Neutrophil (primary cell): ENCODE measurements around the gene ADAMTS17.

Experiments
- H3K27ac ChIP-seq: fragments of 200-600 bp; sonication (generic); 2 replicates; pipeline ENCODE4 v1.5.1; 2016; ENCODE audit warnings: mild to moderate bottlenecking, moderate library complexity
- H3K27me3 ChIP-seq: fragments of 200-600 bp; sonication (generic); 2 replicates; pipeline ENCODE4 v1.6.0; 2016; ENCODE audit warnings: mild to moderate bottlenecking
- H3K36me3 ChIP-seq: fragments of 200-600 bp; sonication (generic); 2 replicates; pipeline ENCODE4 v1.5.1; 2017
- H3K4me1 ChIP-seq, 2 experiments: fragments of 200-600 bp in 1 of 2; sonication (generic) in 1 of 2; 1 replicate in 1 of 2; 2 replicates in 1 of 2; pipeline versions ENCODE4 v1.5.1 to v1.6.1; 2013 to 2016; ENCODE audit warnings: low read depth in 1 of 2, low read length in 1 of 2, mild to moderate bottlenecking in 1 of 2, moderate library complexity in 1 of 2; ENCODE audit not compliant: control insufficient read depth in 1 of 2, insufficient read depth in 1 of 2
- H3K4me3 ChIP-seq, 2 experiments: fragments of 200-600 bp in 1 of 2; sonication (generic) in 1 of 2; 1 replicate in 1 of 2; 2 replicates in 1 of 2; pipeline ENCODE4 v1.5.1; 2013 to 2016; ENCODE audit warnings: low read depth in 1 of 2, low read length in 1 of 2, mild to moderate bottlenecking in 1 of 2, moderate library complexity in 1 of 2
- H3K9me3 ChIP-seq: fragments of 200-600 bp; sonication (generic); 2 replicates; pipeline ENCODE4 v1.5.1; 2016
- TF ChIP-seq, protein P1 (sequence below): fragments of 200-600 bp; sonication (generic); IDR thresholded peaks from 2 replicates; pipeline ENCODE4 v1.5.1; 2016; ENCODE audit warnings: antibody characterized with exemption

The ADAMTS17 gene

DNA sequence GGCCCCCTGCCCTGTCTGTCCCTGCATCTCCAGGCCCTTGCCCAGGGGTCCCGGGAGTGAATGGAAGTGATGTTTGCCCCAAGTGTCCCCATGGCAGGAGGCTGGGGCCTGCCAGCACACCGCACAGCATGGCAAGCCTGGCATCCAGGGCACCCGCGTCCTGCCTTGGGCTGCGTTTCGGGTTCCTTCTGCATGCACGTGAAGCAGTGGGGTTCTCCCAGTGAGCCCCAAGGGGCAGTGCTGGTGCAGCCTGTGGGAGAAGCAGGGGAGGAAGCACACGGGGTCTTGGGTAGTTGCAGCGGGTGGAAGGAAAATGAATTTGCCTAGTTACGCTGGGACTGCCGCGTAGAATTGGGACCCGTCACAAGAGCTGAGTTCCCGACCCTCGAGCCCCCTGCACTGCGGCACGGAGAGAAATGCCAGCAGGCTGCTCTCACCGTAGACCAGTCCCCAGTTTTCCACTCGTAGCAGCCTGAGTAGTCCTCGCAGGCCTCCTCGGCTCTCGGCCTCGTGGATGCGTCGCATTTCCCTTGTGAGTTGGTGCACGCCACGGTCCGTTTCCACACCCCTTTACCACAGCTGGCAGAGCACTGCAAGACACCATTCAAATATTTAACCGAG lies 349.1 kb downstream of the ADAMTS17 start:
- TF ChIP-seq, protein P1, sequence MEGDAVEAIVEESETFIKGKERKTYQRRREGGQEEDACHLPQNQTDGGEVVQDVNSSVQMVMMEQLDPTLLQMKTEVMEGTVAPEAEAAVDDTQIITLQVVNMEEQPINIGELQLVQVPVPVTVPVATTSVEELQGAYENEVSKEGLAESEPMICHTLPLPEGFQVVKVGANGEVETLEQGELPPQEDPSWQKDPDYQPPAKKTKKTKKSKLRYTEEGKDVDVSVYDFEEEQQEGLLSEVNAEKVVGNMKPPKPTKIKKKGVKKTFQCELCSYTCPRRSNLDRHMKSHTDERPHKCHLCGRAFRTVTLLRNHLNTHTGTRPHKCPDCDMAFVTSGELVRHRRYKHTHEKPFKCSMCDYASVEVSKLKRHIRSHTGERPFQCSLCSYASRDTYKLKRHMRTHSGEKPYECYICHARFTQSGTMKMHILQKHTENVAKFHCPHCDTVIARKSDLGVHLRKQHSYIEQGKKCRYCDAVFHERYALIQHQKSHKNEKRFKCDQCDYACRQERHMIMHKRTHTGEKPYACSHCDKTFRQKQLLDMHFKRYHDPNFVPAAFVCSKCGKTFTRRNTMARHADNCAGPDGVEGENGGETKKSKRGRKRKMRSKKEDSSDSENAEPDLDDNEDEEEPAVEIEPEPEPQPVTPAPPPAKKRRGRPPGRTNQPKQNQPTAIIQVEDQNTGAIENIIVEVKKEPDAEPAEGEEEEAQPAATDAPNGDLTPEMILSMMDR = no peak
- no peak overlapping the region for H3K27ac ChIP-seq
- H3K9me3 ChIP-seq = no peaks in the 10 kb centered on the region
- H3K4me1 ChIP-seq = no peaks in the 10 kb centered on the region
- no peaks in the 10 kb centered on the region for H3K27me3 ChIP-seq
- no peak overlapping the region for H3K4me3 ChIP-seq
- H3K36me3 ChIP-seq = no peaks in the 10 kb centered on the region

DNA sequence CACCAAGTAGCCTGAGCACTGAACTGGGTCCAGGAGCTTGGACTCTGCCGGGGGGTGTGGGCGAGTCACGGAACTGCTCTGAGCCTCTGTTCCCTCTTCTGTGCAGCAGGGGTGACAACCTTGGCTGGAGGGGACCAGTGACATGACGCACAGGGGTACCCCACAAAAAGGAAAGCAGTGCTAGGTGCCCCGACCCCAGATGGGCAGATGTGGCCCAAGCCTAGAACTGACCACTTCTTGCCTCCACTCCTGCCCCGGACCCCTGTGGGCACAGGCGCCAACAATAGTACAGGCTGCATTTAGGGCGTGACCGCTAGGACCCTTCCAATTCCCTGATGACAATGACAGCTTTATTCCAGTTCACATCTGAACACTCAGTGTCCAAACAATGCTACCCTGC lies 352.7 kb downstream of the ADAMTS17 start:
- Histone ChIP-seq H3K27ac (no peak overlapping the region), H3K36me3 (no peaks in the 10 kb centered on the region), H3K9me3 (no peaks in the 10 kb centered on the region), H3K4me1 (no peaks in the 10 kb centered on the region), H3K27me3 (peaks cover 11% of the 10 kb centered on the region), H3K4me3 (no peak overlapping the region)
- TF ChIP-seq, protein P1 = no peak

DNA sequence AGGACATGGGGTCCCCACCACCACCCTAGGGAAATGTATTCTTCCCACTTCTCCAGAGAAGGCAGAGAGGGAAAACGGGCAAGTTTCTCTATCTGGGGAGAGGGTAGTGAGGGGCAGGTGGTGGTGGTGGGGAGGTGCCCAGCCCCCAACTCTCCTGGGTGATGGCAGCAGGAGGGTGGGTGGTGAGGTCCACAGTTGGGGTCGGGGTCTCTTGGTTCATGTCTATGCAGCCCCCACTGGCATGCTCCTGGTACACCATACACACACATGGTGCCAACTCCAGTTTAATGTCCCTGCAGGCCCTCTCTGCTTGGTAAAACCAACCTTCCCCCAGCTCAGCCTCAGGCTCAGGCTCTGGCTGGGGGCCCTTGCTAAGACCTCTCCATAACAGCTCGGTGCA lies 354.1 kb downstream of the ADAMTS17 start:
- Histone ChIP-seq H3K4me1 (no peaks in the 10 kb centered on the region), H3K27ac (no peak overlapping the region), H3K36me3 (no peaks in the 10 kb centered on the region), H3K4me3 (no peak overlapping the region), H3K27me3 (peaks cover 25% of the 10 kb centered on the region), H3K9me3 (no peaks in the 10 kb centered on the region)
- TF ChIP-seq, protein P1 = no peak

DNA sequence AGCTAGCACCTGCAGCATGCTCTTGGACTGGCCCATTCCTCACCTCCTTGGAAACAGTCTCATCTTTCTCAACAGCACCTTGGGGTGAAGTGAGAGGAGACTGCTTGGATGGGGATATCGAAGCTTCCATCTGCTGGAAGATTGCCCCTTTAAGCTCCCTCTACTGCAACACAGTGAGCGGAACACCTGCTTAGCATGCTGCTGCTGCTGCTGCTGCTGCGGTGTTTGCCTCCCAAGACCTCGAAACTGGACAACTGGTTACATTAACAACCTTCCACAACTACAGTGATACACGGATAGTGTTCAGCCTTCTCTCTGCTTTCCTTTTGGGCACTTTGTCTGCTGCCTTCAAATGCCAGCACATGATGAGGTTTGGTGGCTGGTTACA lies 354.7 kb downstream of the ADAMTS17 start:
- H3K9me3 ChIP-seq = no peaks in the 10 kb centered on the region
- TF ChIP-seq, protein P1 = no peak
- H3K4me3 ChIP-seq = no peak overlapping the region
- no peaks in the 10 kb centered on the region for H3K4me1 ChIP-seq
- no peak overlapping the region for H3K27ac ChIP-seq
- no peaks in the 10 kb centered on the region for H3K36me3 ChIP-seq
- peaks cover 30% of the 10 kb centered on the region for H3K27me3 ChIP-seq

DNA sequence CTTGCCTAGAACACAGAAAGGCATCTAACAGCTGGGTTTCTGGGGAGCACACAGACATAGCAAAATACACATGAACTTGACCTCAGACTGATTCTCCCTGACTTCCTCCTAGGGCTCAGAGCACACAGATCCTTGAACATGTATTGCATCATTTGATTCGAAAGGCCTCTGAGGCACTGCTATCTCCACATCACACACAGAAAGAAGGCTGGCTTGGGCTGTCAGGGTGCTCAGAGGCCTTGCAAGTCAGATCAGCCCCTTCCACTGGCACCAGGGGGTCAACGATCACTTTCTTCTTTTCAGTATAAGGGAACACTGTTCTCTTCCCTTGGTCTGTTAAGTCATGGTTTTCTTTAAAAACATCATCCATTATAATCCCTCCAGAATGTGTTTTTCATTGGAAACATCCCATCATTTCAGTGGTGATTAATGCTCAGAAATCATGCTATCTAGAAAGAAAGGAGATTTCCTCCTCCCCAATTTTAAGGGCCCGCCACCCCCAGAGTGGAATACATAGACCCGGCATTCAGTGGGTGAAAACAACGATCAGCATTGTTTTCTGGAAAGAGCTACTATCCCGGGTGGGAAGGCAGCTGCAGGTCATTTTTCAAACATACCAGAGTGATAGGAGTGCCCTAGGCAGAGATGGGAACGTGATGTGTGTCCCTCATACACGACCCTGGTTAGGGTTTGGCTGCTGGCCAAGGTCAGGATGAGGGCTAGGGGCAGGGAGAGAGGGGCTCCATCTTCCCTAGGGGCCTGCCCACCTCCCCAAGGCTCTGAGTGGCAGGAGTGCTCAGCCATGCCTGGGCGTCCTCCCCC lies 355.3 kb downstream of the ADAMTS17 start:
- Histone ChIP-seq H3K36me3 (no peaks in the 10 kb centered on the region), H3K27me3 (peaks cover 36% of the 10 kb centered on the region), H3K9me3 (no peaks in the 10 kb centered on the region), H3K4me3 (no peak overlapping the region), H3K4me1 (no peaks in the 10 kb centered on the region), H3K27ac (no peak overlapping the region)
- TF ChIP-seq, protein P1 = no peak
